Parathyroid adenoma (tissue), 2 donors: ENCODE results near the gene FCN3.

Experiments used
- H2AFZ ChIP-seq: fragments of 300-600 bp; sonication (generic); one replicate; pipeline ENCODE4 v1.7.0; 2017; ENCODE audit warnings: antibody characterized with exemption, mild to moderate bottlenecking
- H3K27ac ChIP-seq: fragments of 300-600 bp; sonication (generic); one replicate; pipeline ENCODE4 v1.7.0; 2017
- H3K27me3 ChIP-seq: fragments of 300-600 bp; sonication (generic); one replicate; pipeline ENCODE4 v1.7.0; 2017; ENCODE audit warnings: low read length; ENCODE audit not compliant: control insufficient read depth, insufficient read depth
- H3K36me3 ChIP-seq: fragments of 300-600 bp; sonication (generic); one replicate; pipeline ENCODE4 v1.7.0; 2017; ENCODE audit warnings: low read length; ENCODE audit not compliant: control insufficient read depth, insufficient read depth
- H3K4me1 ChIP-seq: fragments of 300-600 bp; sonication (generic); one replicate; pipeline ENCODE4 v1.7.0; 2017; ENCODE audit warnings: control low read depth
- H3K4me2 ChIP-seq: fragments of 300-600 bp; sonication (generic); one replicate; pipeline ENCODE4 v1.7.0; 2017; ENCODE audit warnings: low read length
- H3K4me3 ChIP-seq: fragments of 300-600 bp; sonication (generic); one replicate; pipeline ENCODE4 v1.7.0; 2017; ENCODE audit warnings: low read depth, low read length
- H3K79me2 ChIP-seq: fragments of 300-600 bp; sonication (generic); one replicate; pipeline ENCODE4 v1.7.0; 2017; ENCODE audit warnings: control low read depth
- H3K9ac ChIP-seq: fragments of 300-600 bp; sonication (generic); one replicate; pipeline ENCODE4 v1.7.0; 2017; ENCODE audit warnings: mild to moderate bottlenecking
- H3K9me3 ChIP-seq: fragments of 300-600 bp; sonication (generic); one replicate; pipeline ENCODE4 v1.7.0; 2017; ENCODE audit warnings: low read length; ENCODE audit not compliant: control insufficient read depth
- TF ChIP-seq, protein P1 (sequence below): fragments of 300-600 bp; sonication (generic); IDR thresholded peaks from one replicate; pipeline ENCODE4 v1.7.0; 2017; ENCODE audit warnings: antibody characterized with exemption, mild to moderate bottlenecking
- donor health status: primary hyperparathyroidism.

Gene FCN3

DNA sequence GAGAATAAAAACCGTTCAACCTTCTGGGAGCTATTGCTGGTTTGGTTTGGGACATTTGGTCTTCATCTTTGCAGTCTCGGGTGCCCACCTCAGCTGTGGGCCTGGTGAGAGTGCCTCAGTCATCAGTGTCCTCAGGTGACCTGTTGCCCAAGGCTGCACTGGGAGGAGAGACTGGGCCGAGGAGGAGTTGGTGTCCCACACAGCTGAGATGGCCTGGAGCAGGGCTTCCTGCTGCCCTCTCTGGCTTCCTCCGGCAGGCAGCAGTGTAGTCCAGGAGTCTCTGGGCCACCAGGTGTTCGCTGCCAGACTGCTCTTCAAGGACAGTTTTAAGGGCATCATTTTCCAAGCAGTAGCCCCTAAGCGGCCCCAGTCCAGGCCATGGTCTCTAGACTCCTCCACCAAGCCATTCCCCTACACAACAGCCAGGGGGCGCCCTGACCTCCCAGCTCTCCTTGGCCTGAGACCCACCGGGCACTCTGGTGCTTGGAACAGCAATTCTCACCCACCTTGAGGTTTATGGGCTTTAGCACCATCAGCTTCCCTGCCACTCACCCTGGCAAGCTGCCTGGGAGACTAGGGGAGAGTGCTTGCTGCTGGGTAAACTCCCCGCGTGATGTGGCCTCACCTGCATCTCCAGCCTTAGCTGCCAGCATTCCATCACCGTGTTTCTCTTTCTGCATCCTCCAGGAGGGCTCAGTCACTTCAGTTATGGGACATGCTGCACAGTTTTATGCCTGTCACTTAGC is 41.9 kb downstream of the FCN3 start:
- no peaks in the 10 kb centered on the region for H3K36me3 ChIP-seq
- H3K27ac ChIP-seq, result no peak overlapping the region
- H3K9ac ChIP-seq, result no peak overlapping the region

DNA sequence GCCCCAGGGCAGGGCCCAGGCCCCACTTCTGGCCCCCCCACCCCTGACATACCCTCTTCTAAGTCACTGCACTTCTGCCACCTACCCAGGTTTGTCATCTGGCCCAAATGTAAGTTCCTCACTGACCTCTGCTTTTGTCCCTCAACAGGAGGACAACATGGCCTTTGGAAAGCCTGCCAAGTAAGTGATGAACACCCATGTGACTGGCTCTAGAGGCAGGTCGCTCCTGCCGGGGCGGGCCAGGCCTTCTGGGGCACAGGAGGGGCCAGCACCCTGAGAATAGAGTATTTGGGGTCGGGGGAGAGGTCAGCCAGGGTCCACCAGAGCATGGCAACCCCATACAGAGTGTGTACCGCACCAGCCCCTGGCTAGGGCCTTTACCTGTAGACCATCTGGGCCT is 42.7 kb downstream of the FCN3 start:
- no peak overlapping the region for H3K27ac ChIP-seq
- no peak overlapping the region for H3K4me2 ChIP-seq
- no peaks in the 10 kb centered on the region for H3K4me1 ChIP-seq
- H3K27me3 ChIP-seq, result no peaks in the 10 kb centered on the region
- no peaks in the 10 kb centered on the region for H3K9me3 ChIP-seq
- TF ChIP-seq, protein P1, sequence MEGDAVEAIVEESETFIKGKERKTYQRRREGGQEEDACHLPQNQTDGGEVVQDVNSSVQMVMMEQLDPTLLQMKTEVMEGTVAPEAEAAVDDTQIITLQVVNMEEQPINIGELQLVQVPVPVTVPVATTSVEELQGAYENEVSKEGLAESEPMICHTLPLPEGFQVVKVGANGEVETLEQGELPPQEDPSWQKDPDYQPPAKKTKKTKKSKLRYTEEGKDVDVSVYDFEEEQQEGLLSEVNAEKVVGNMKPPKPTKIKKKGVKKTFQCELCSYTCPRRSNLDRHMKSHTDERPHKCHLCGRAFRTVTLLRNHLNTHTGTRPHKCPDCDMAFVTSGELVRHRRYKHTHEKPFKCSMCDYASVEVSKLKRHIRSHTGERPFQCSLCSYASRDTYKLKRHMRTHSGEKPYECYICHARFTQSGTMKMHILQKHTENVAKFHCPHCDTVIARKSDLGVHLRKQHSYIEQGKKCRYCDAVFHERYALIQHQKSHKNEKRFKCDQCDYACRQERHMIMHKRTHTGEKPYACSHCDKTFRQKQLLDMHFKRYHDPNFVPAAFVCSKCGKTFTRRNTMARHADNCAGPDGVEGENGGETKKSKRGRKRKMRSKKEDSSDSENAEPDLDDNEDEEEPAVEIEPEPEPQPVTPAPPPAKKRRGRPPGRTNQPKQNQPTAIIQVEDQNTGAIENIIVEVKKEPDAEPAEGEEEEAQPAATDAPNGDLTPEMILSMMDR, result no peak
- no peak overlapping the region for H2AFZ ChIP-seq
- no peak overlapping the region for H3K9ac ChIP-seq
- H3K4me3 ChIP-seq, result no peak overlapping the region
- H3K79me2 ChIP-seq, result peaks cover 9% of the 10 kb centered on the region
- H3K36me3 ChIP-seq, result no peaks in the 10 kb centered on the region

More for the DNA sequence above, 41.9 kb downstream of the FCN3 start:
- TF ChIP-seq, protein P1, result peak; percentile 51
- H3K4me3 ChIP-seq, result no peak overlapping the region
- no peaks in the 10 kb centered on the region for H3K9me3 ChIP-seq
- no peak overlapping the region for H3K4me2 ChIP-seq
- no peaks in the 10 kb centered on the region for H3K27me3 ChIP-seq
- H2AFZ ChIP-seq, result no peak overlapping the region
- no peaks in the 10 kb centered on the region for H3K4me1 ChIP-seq
- H3K79me2 ChIP-seq, result peaks cover 9% of the 10 kb centered on the region

- Histone ChIP-seq H3K4me1 (no peaks in the 10 kb centered on the region), H3K36me3 (no peaks in the 10 kb centered on the region), H3K4me3 (no peak overlapping the region), H3K27ac (no peak overlapping the region), H3K9ac (no peak overlapping the region), H3K79me2 (peaks cover 12% of the 10 kb centered on the region), H3K4me2 (no peak overlapping the region), H3K9me3 (no peaks in the 10 kb centered on the region), H2AFZ (no peak overlapping the region), H3K27me3 (no peaks in the 10 kb centered on the region)
- TF ChIP-seq, protein P1, result no peak
Observed at GRCh38 chr1:27331426-27331825, 43.2 kb downstream of the FCN3 start.

DNA sequence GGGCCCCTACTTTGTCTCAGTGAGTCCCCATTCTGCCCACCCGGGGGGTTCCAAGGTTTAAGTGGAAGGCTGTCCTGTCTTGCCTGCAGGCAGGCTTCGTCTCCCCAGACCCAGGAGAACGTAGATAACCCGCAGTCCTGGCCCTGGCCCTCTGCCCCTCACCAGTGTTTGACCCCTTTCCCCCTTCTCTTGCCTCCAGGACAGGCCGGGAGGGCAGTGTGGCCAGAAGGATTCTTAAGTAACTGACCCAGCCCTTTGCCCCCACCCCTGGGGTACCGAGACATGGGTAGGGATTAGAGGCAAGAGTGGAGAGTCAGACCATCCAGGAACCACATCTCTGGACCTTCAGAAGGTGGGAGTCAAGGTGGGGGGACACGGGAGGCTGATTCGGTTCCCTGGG is 43.8 kb downstream of the FCN3 start:
- H3K9me3 ChIP-seq, result no peaks in the 10 kb centered on the region

More for the DNA sequence above, 43.8 kb downstream of the FCN3 start:
- peaks cover 14% of the 10 kb centered on the region for H3K79me2 ChIP-seq
- H3K36me3 ChIP-seq, result no peaks in the 10 kb centered on the region
- TF ChIP-seq, protein P1, result no peak
- no peaks in the 10 kb centered on the region for H3K27me3 ChIP-seq
- H3K4me1 ChIP-seq, result no peaks in the 10 kb centered on the region
- no peak overlapping the region for H3K27ac ChIP-seq
- no peak overlapping the region for H3K4me2 ChIP-seq
- no peak overlapping the region for H3K4me3 ChIP-seq
- H3K9ac ChIP-seq, result no peak overlapping the region
- H2AFZ ChIP-seq, result no peak overlapping the region
